ENCODE results near the gene QDPR. TPM values are rescaled to one million over a fixed set of nuclear protein-coding genes. Genes with fewer than 3 reads are reported as not detected.

Gene QDPR
- 10 to 100 TPM; 22.4 to 22.6 TPM for total RNA-seq

DNA sequence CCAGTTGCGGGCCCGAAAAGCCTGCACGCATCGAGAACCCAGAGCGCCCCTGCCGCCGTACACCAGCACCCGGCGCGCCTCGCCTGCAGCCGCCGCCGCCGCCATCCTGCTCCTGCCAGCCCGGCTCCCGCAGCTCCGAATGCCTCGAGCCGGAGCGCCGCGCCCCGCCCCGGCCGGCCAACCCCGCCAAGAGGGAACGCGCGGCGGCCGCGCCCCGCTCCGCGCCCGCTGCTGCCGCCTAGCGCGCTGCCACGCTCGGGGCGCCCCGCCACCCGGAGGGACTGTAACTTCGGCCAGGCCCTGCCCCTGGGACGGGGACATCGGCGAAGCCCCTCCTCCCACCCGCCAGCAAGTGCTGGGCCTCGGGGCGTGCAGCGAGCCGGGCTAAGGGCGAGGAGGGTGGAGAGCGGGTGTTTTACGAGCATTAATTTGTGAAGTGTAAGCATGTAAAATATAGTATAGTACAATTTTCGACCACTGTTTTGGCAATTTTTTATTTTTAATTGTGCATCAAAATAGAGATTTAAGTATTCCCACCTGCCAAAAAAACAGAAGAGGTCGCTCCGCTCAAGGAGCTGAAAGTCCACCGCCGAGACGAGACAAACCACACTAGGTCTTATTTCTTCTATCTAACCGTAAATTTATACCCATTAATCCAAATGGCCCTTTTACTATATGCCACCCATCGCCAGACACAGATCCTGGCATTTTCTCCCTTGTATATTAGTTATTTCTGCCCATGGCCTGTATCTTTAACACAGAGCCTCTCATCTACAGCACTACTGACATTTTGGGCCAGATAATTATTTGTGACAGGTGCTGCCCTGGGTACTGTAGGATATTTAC is at the start of gene QDPR:
Gene QDPR, minus strand, starts transcription at position 141 of the 846 bp plus-strand sequence. Its CDS starts 36 bp downstream, at position 105.
- H3K36me3 Mint-ChIP-seq (ENCODE audit: insufficient read depth in 2 of 2) = peaks cover 1 to 2% of the 10 kb centered on the region in 2 donors
- peaks cover 36% of the 10 kb centered on the region for H3K4me1 Mint-ChIP-seq (ENCODE audit: low read depth)
- H3K27me3 Mint-ChIP-seq (ENCODE audit: low read depth) = peaks cover 14% of the 10 kb centered on the region
- peak within 1 kb of the TSS; percentile 88 for H3K27ac Mint-ChIP-seq
- ATAC-seq (replicated peaks in 1 of 2) (peak; percentile 97), DNase-seq (peak; percentile 88 to 90)
- no peaks in the 10 kb centered on the region for H3K9me3 Mint-ChIP-seq
- peak within 1 kb of the TSS; percentile 96 to 97 for H3K4me3 Mint-ChIP-seq

DNA sequence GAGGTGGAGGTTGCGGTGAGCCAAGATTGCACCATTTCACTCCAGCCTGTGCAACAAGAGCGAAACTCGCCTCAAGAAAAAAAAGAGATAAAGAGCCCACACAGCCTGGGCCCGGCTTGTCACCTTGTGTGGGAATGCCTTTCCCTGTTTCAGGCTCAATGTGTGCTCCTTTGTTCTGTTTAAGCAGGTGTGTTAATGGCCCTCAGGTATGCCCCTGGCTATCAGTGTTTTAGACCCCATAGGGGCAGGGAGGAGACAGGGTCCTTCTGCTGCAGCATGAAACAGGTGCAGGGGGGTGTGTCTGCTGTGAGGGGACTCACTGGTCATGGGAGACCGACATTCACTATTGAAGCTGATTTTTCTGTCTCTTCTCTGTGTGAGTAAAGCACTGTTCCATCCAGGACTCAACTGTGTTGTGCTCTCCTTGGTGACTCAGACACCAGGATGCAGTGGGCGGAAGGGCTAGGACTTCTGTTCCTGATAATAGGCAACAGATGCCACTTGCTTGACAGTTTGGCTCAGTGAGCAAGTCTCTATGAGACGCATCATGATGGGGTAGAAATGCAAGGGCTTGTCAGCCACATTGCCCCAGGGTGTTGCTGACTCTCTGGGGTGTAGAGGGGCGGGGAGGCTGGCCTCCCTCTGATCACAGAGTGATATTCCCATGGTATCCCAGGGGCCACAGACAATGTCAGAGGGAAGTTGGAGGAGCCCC is 49.5 kb upstream of the QDPR start:
- DNase-seq (no peak), ATAC-seq (replicated peaks in 1 of 2) (no peak)
- H3K27me3 Mint-ChIP-seq (ENCODE audit: low read depth) = no peaks in the 10 kb centered on the region
- no peaks in the 10 kb centered on the region for H3K36me3 Mint-ChIP-seq (ENCODE audit: insufficient read depth in 2 of 2)
- no peaks in the 10 kb centered on the region for H3K9me3 Mint-ChIP-seq
- no peaks in the 10 kb centered on the region for H3K4me1 Mint-ChIP-seq (ENCODE audit: low read depth)
- H3K27ac Mint-ChIP-seq = no peak overlapping the region
- H3K4me3 Mint-ChIP-seq = no peak overlapping the region

DNA sequence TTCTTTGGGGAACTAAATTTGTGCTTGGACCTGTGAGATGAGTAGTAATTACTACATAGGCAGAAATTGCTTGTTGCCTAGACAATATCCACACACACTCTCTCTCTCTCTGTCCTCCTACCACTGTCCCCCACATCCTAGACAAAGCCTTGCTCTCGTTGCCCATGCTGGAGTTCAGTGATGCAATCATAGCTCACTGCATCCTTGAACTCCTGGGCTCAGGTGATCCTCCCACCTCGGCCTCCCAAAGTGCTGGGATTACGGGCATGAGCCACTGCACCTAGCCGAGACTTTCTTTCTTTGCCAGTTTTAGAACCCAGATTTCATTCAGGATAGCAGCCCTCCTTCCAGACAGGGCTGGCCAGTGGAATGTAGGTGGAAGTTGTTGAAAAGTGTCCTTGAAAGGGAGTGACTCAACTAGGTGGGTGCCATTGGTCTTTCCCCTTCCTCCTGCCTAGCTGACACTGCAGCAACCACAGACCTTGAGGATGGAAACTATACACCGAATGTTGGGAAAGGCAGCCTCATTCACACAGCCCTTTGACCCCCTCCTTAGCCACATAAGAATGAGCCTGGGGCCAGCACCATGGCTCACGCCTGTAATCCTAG is 48.3 kb upstream of the QDPR start:
- Mint-ChIP-seq H3K4me1 (ENCODE audit: low read depth) (no peaks in the 10 kb centered on the region), H3K4me3 (no peak overlapping the region), H3K9me3 (no peaks in the 10 kb centered on the region), H3K36me3 (ENCODE audit: insufficient read depth in 2 of 2) (no peaks in the 10 kb centered on the region), H3K27ac (no peak overlapping the region), H3K27me3 (ENCODE audit: low read depth) (peaks cover 3% of the 10 kb centered on the region)
- ATAC-seq (replicated peaks in 1 of 2) (no peak), DNase-seq (no peak)

DNA sequence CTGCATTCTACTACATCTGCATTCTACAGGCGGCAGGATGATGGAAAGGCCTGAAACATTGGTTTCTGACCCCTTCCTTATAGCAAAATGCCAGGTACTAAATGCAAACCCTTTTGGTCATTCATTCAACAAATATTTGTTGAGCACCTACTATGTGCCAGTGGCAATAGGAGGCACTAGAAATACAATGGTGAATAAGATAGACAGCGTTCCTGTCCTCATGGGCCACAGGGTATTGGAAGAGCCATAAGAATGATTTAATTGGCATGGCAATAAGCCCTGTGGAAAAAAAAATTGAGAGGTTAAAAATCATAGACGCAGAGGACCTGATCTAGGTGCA is 47.8 kb upstream of the QDPR start:
- H3K4me3 Mint-ChIP-seq = no peak overlapping the region
- no peak for ATAC-seq (replicated peaks in 1 of 2)
- H3K27ac Mint-ChIP-seq = no peak overlapping the region
- H3K27me3 Mint-ChIP-seq (ENCODE audit: low read depth) = peaks cover 7% of the 10 kb centered on the region
- DNase-seq = no peak
- H3K4me1 Mint-ChIP-seq (ENCODE audit: low read depth) = peaks cover 4% of the 10 kb centered on the region
- H3K36me3 Mint-ChIP-seq (ENCODE audit: insufficient read depth in 2 of 2) = no peaks in the 10 kb centered on the region
- H3K9me3 Mint-ChIP-seq = no peaks in the 10 kb centered on the region

DNA sequence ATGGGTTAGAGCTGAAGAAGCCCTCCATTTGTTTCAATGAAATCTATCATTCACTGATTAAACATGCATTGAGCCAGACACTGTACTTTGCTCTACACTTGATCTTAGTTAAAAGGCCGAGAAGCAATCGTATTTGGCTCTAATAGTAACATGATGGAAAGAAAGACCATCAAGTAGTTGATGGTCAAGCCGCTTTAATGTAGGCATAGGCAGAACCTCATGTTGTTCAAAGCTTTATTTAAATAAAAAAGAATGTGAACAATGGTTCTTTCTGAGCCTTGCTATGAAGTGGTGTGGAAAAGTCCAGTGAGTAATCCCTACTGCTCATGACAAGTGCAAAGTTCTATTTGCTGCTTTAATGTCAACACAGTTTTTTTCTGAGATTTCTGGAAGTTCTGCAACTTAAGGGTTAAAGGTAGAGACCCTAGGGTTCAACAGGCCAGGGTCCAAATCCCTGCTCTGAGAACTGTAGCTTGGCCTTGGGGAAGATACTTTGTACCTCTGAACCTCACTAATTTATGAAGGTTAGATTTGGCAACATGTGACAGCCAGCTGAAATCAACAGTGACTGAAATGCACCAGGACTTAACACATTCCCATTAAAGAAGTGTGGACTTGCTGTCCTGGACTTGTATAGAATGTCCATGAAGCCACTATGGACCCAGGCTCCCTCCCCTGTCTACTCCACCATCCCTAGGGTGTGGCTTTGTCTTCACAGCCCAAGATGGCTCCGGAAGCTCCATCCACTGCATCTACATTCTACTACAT is 47.2 kb upstream of the QDPR start:
- no peak for DNase-seq
- H3K4me3 Mint-ChIP-seq = no peak overlapping the region

DNA sequence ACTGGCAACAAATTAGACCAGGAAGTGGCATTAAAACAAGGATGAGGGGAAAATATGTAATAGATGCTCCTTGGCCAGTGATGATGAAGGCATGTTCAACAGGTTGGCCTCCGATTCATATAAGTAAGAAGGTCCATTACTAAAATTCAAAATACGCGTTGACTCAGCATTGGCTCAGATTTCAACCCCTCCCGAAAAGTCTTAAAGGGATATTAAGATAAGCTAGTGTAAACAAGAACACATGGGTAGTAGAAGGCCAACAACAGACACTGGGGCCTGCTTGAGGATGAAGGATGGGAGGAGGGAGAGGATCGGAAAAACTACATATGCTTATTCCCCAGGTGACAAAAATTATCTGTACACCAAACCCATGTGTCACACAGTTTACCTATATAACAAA is 46.0 kb upstream of the QDPR start:
- no peak overlapping the region for H3K27ac Mint-ChIP-seq

More for the DNA sequence above, 47.2 kb upstream of the QDPR start:
- no peak for ATAC-seq (replicated peaks in 1 of 2)
- H3K4me1 Mint-ChIP-seq (ENCODE audit: low read depth) = peaks cover 5% of the 10 kb centered on the region
- H3K36me3 Mint-ChIP-seq (ENCODE audit: insufficient read depth in 2 of 2) = no peaks in the 10 kb centered on the region
- no peaks in the 10 kb centered on the region for H3K9me3 Mint-ChIP-seq
- H3K27me3 Mint-ChIP-seq (ENCODE audit: low read depth) = peaks cover 7% of the 10 kb centered on the region
- H3K27ac Mint-ChIP-seq = no peak overlapping the region

DNA sequence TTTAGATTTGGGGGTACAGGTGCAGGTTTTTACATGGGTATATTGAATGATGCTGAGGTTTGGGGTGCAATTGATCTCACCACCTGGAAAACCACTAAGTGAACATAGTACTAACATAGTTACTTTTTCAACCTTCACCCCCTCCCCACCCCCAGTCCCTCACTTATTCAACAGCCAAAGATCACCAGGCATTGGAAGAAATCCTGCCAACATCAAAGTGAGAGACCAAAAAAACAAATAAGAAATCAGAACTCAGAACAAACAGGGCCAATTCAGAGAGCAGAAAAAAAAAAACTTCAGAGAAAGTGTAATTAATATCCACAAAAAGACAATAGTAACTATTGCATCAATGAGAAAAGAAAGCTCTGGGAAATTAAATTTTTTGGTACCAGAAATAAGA is 44.6 kb upstream of the QDPR start:
- Mint-ChIP-seq H3K4me1 (ENCODE audit: low read depth) (peaks cover 5% of the 10 kb centered on the region), H3K27me3 (ENCODE audit: low read depth) (peaks cover 7% of the 10 kb centered on the region), H3K9me3 (no peaks in the 10 kb centered on the region), H3K4me3 (no peak overlapping the region), H3K27ac (no peak overlapping the region), H3K36me3 (ENCODE audit: insufficient read depth in 2 of 2) (no peaks in the 10 kb centered on the region)
- ATAC-seq (replicated peaks in 1 of 2) (no peak), DNase-seq (no peak)

More for the DNA sequence above, 46.0 kb upstream of the QDPR start:
- peaks cover 5% of the 10 kb centered on the region for H3K4me1 Mint-ChIP-seq (ENCODE audit: low read depth)
- no peaks in the 10 kb centered on the region for H3K36me3 Mint-ChIP-seq (ENCODE audit: insufficient read depth in 2 of 2)
- ATAC-seq (replicated peaks in 1 of 2) (no peak), DNase-seq (no peak)
- H3K27me3 Mint-ChIP-seq (ENCODE audit: low read depth) = peaks cover 7% of the 10 kb centered on the region
- H3K4me3 Mint-ChIP-seq = no peak overlapping the region
- H3K9me3 Mint-ChIP-seq = no peaks in the 10 kb centered on the region

DNA sequence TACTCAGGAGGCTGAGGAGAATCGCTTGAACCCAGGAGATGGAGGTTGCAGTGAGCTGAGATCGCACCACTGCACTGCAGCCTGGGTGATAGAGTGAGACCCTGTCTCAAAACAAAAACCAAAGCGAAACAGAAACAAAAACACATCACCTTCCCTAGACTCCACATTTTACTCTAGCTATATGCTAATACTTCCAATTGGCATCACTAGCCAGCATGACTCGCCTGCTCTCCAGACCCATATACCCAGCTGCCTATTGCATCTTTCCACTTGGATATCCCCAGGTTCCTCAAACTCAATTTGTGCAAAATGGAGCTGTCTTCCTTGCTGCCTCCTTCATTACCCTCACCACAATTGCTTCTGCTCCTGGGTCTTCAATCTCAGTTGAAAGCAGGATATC is 42.7 kb upstream of the QDPR start:
- Mint-ChIP-seq H3K27ac (no peak overlapping the region), H3K4me1 (ENCODE audit: low read depth) (peaks cover 6% of the 10 kb centered on the region)

DNA sequence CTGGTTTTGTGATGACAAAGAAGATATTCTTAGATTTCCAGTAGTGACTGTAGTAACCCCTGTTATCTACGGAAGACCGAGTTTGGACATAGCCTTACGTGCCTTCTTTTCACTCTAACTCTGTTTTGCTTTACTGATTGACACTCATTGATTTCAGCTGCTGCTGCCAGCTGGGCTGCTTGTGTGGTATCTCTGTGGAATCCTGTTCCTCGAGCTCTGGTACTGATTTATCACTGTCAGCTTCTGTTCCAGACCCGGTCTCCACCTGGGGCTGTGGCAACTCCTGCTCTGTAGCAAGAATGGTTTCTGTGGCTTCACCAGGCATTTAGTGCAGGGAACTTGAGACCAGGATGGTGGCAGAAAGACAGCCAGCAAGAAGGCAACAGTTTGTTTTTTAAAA is 40.5 kb upstream of the QDPR start:
- ATAC-seq (replicated peaks in 1 of 2) (no peak), DNase-seq (no peak)
- Mint-ChIP-seq H3K4me3 (no peak overlapping the region), H3K9me3 (no peaks in the 10 kb centered on the region), H3K27ac (no peak overlapping the region), H3K36me3 (ENCODE audit: insufficient read depth in 2 of 2) (no peaks in the 10 kb centered on the region), H3K27me3 (ENCODE audit: low read depth) (peaks cover 7% of the 10 kb centered on the region), H3K4me1 (ENCODE audit: low read depth) (peaks cover 15% of the 10 kb centered on the region)

More for the DNA sequence above, 42.7 kb upstream of the QDPR start:
- no peaks in the 10 kb centered on the region for H3K36me3 Mint-ChIP-seq (ENCODE audit: insufficient read depth in 2 of 2)
- peaks cover 7% of the 10 kb centered on the region for H3K27me3 Mint-ChIP-seq (ENCODE audit: low read depth)
- DNase-seq (no peak), ATAC-seq (replicated peaks in 1 of 2) (peak in 1 of 2 donors; percentile 25)
- no peak overlapping the region for H3K4me3 Mint-ChIP-seq
- H3K9me3 Mint-ChIP-seq = no peaks in the 10 kb centered on the region

DNA sequence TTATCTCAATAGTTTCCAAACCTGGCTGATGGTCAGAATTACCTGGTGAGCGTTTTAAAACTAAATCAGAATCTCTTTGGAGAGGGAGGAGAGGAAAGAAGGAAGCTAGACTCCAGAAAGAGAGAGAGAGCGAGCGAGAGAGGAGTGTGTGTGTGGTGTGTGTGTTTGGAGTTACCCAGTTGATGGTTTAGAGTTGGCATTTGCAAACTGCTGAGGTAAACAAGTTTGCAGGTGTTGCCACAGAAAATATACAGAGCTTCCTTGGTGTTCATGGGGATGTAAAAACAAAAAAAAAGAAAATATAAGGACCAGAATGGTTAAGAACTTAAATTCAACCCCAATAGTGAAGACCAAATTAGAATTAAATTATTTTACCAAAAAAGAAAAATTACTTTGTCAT is 38.7 kb upstream of the QDPR start:
- Mint-ChIP-seq H3K9me3 (no peaks in the 10 kb centered on the region), H3K4me1 (ENCODE audit: low read depth) (peaks cover 15% of the 10 kb centered on the region), H3K36me3 (ENCODE audit: insufficient read depth in 2 of 2) (no peaks in the 10 kb centered on the region), H3K27ac (no peak overlapping the region), H3K4me3 (no peak overlapping the region), H3K27me3 (ENCODE audit: low read depth) (peaks cover 7% of the 10 kb centered on the region)
- DNase-seq (no peak), ATAC-seq (replicated peaks in 1 of 2) (no peak)

DNA sequence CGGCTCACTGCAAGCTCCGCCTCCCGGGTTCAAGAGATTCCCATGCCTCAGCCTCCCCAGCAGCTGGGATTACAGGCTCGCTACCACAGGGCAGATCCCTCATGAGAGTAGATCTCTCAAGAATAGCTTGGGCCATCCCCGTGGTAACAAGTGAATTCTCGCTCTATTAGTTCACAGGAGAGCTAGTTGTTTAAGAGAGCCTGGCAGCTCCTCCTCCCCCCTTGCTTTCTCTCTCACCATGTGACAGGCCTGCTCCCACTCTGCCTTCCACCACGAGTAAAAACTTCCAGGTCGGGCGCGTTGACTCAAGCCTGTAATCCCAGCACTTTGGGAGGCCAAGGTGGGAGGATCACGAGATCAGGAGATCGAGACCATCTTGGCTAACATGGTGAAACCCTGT is 34.8 kb upstream of the QDPR start:
- ATAC-seq (replicated peaks in 1 of 2) = no peak
- peaks cover 12% of the 10 kb centered on the region for H3K27me3 Mint-ChIP-seq (ENCODE audit: low read depth)
- DNase-seq = no peak
- no peaks in the 10 kb centered on the region for H3K36me3 Mint-ChIP-seq (ENCODE audit: insufficient read depth in 2 of 2)
- no peak overlapping the region for H3K4me3 Mint-ChIP-seq
- H3K27ac Mint-ChIP-seq = no peak overlapping the region
- no peaks in the 10 kb centered on the region for H3K9me3 Mint-ChIP-seq
- peaks cover 10% of the 10 kb centered on the region for H3K4me1 Mint-ChIP-seq (ENCODE audit: low read depth)

DNA sequence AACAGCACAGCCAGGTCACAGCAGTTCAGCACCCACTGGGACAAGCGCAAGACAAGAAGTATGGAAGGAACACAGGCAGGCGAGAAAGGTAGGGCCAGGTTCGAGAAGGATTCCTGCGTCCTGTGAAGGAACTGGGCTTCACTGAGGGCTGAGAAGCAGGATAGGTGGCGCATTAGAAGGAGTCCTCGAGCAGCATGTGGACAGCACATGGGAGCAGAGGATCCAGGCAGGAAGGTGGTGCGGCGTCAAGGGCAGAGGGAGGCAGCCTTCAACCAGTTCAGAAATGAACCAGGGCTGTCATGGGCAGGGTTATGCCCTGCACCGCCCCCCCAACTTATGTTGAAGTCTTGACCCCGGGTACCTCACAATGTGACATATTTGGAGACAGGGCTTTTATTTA is 34.3 kb upstream of the QDPR start:
- H3K27me3 Mint-ChIP-seq (ENCODE audit: low read depth) = peaks cover 15% of the 10 kb centered on the region
- H3K27ac Mint-ChIP-seq = no peak overlapping the region
- no peaks in the 10 kb centered on the region for H3K36me3 Mint-ChIP-seq (ENCODE audit: insufficient read depth in 2 of 2)
- H3K4me3 Mint-ChIP-seq = no peak overlapping the region
- ATAC-seq (replicated peaks in 1 of 2) (no peak), DNase-seq (no peak)
- H3K9me3 Mint-ChIP-seq = no peaks in the 10 kb centered on the region
- H3K4me1 Mint-ChIP-seq (ENCODE audit: low read depth) = peaks cover 10% of the 10 kb centered on the region
